OCI-LY3 (cell line): ENCODE results near the gene MRPS16.
"Not testable (repeated sequence)": the region's sequence is repeated elsewhere in the genome, so short reads cannot be mapped to it uniquely, and the experiment has no call there.

Source experiments
- H2AFZ ChIP-seq: fragments of 200-600, 300-600 bp; shearing (Covaris generic); 2 replicates; pipeline ENCODE4 v1.6.0; 2014; ENCODE audit warnings: antibody characterized with exemption, low read depth, low read length
- H3K27ac ChIP-seq: fragments of 200-600, 300-600 bp; sonication (generic); 2 replicates; pipeline ENCODE4 v1.5.1; 2014; ENCODE audit warnings: mild to moderate bottlenecking, low read length, moderate library complexity, mixed read lengths
- H3K27me3 ChIP-seq: fragments of 200-600, 300-600 bp; sonication (generic); 2 replicates; pipeline ENCODE4 v1.6.1; 2014; ENCODE audit warnings: low read depth, low read length, mixed read lengths
- H3K36me3 ChIP-seq: fragments of 200-600, 300-600 bp; sonication (generic); replicated peaks from 2 replicates; pipeline ENCODE3; 2014; ENCODE audit warnings: low read depth, low read length, mixed read lengths
- H3K4me1 ChIP-seq: fragments of 300-600, 200-600 bp; sonication (generic); 2 replicates; pipeline ENCODE4 v1.6.1; 2014; ENCODE audit warnings: low read length, mixed read lengths
- H3K4me2 ChIP-seq: fragments of 200-600, 300-600 bp; sonication (generic); 2 replicates; pipeline ENCODE4 v1.6.1; 2014; ENCODE audit warnings: low read length, mixed read lengths
- H3K4me3 ChIP-seq: fragments of 300-600, 200-600 bp; sonication (generic); 2 replicates; pipeline ENCODE4 v1.5.1; 2014; ENCODE audit warnings: antibody characterized with exemption, mild to moderate bottlenecking, low read length, moderate library complexity
- H3K79me2 ChIP-seq: fragments of 300-600, 200-600 bp; shearing (Covaris generic); 2 replicates; pipeline ENCODE4 v1.6.1; 2014; ENCODE audit warnings: mild to moderate bottlenecking, low read length, mixed read lengths
- H3K9ac ChIP-seq: fragments of 300-600, 200-600 bp; shearing (Covaris generic); 2 replicates; pipeline ENCODE4 v1.6.0; 2014; ENCODE audit warnings: mild to moderate bottlenecking, low read length, moderate library complexity
- H3K9me3 ChIP-seq: fragments of 200-600, 300-600 bp; shearing (Covaris generic); 2 replicates; pipeline ENCODE4 v1.6.1; 2014; ENCODE audit warnings: low read length, mixed read lengths; ENCODE audit not compliant: insufficient read depth
- H4K20me1 ChIP-seq: fragments of 200-600, 300-600 bp; sonication (generic); 2 replicates; pipeline ENCODE4 v1.6.1; 2016; ENCODE audit warnings: low read length, mixed read lengths; ENCODE audit not compliant: insufficient read depth
- EZH2phosphoT487 ChIP-seq: fragments of 200-600 bp; shearing (Covaris generic); IDR thresholded peaks from 2 replicates; pipeline ENCODE4 v1.6.1; 2018; ENCODE audit warnings: antibody characterized with exemption, mixed run types, low read depth
- TF ChIP-seq, protein P1 (sequence below): fragments of 200-600, 300-600 bp; sonication (generic); IDR thresholded peaks from 2 replicates; pipeline ENCODE4 v1.5.1; 2014; ENCODE audit warnings: antibody characterized with exemption, low read length, low read depth

The MRPS16 gene

DNA sequence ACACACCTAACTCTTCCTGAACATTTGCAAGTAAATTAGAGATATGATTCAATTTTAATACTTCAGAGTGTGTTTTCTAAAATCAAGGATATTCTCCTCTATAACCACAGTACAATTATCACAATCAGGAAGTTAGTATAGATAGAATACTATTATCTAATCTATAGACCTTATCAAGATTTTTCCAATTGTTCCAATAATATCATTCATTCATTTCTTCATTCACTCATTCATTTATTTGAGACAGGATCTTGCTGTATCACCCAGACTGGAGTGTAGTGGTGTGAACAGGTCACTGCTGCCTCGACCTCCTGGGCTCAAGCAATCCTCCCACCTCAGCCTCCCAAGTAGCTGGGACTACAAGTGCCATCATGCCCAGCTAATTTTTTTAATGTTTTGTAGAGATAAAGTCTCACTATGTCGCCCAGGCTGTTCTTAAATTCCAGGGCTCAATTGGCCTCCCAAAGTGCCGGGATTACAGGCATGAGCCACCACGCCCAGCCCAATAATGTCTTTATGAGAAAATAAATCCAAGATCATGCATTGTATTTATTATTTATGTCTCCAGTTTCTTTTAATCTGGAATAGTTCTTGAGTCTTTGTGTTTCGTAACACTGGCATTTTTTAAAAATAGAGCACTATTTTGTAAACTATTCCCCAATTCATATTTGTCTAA, 10.6 kb upstream of the MRPS16 start:
- no peak overlapping the region for H3K27ac ChIP-seq
- H3K79me2 ChIP-seq: no peaks in the 10 kb centered on the region
- no peak overlapping the region for H2AFZ ChIP-seq
- TF ChIP-seq EZH2phosphoT487: no peak
- TF ChIP-seq, protein P1, sequence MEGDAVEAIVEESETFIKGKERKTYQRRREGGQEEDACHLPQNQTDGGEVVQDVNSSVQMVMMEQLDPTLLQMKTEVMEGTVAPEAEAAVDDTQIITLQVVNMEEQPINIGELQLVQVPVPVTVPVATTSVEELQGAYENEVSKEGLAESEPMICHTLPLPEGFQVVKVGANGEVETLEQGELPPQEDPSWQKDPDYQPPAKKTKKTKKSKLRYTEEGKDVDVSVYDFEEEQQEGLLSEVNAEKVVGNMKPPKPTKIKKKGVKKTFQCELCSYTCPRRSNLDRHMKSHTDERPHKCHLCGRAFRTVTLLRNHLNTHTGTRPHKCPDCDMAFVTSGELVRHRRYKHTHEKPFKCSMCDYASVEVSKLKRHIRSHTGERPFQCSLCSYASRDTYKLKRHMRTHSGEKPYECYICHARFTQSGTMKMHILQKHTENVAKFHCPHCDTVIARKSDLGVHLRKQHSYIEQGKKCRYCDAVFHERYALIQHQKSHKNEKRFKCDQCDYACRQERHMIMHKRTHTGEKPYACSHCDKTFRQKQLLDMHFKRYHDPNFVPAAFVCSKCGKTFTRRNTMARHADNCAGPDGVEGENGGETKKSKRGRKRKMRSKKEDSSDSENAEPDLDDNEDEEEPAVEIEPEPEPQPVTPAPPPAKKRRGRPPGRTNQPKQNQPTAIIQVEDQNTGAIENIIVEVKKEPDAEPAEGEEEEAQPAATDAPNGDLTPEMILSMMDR: no peak
- H3K4me2 ChIP-seq: no peak overlapping the region
- no peak overlapping the region for H3K9ac ChIP-seq
- H3K27me3 ChIP-seq: no peaks in the 10 kb centered on the region
- no peaks in the 10 kb centered on the region for H3K9me3 ChIP-seq
- no peak overlapping the region for H3K4me3 ChIP-seq
- no peaks in the 10 kb centered on the region for H3K36me3 ChIP-seq
- H4K20me1 ChIP-seq: no peaks in the 10 kb centered on the region
- H3K4me1 ChIP-seq: no peaks in the 10 kb centered on the region

DNA sequence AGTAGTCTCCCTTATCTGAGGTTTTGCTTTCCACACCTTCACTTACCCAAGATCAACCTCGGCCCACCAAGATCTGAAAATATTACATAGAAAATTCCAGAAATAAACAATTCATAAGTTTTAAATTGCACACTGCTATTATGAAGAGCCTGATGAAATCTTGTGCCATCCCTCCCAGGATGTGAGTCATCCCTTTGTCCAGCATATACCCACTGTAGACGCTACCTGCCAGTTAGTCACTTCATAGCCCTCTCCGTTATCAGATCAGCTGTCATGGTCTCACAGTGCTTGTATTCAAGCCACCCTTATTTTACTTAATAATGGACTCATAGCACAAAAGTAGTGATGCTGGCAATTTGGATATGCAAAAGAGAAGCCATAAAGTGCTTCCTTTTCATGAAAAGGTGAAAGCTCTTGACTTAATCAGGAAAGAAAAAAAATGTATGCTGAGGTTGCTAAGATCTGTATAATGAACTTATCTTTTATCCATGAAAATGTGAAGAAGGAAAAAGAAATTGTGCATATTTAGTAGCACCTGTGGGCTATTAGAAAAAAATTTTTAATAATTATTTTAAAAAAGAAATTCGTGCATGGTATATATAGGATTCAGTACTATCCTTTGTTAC, 9.8 kb upstream of the MRPS16 start:
- no peaks in the 10 kb centered on the region for H3K79me2 ChIP-seq
- H3K4me3 ChIP-seq: no peak overlapping the region
- H3K9me3 ChIP-seq: no peaks in the 10 kb centered on the region
- H3K36me3 ChIP-seq: no peaks in the 10 kb centered on the region
- no peak overlapping the region for H3K4me2 ChIP-seq
- H3K4me1 ChIP-seq: no peaks in the 10 kb centered on the region
- H3K27me3 ChIP-seq: no peaks in the 10 kb centered on the region
- TF ChIP-seq, protein P1: no peak
- no peak for TF ChIP-seq EZH2phosphoT487
- no peak overlapping the region for H3K9ac ChIP-seq
- H4K20me1 ChIP-seq: no peaks in the 10 kb centered on the region
- no peak overlapping the region for H2AFZ ChIP-seq
- no peak overlapping the region for H3K27ac ChIP-seq

DNA sequence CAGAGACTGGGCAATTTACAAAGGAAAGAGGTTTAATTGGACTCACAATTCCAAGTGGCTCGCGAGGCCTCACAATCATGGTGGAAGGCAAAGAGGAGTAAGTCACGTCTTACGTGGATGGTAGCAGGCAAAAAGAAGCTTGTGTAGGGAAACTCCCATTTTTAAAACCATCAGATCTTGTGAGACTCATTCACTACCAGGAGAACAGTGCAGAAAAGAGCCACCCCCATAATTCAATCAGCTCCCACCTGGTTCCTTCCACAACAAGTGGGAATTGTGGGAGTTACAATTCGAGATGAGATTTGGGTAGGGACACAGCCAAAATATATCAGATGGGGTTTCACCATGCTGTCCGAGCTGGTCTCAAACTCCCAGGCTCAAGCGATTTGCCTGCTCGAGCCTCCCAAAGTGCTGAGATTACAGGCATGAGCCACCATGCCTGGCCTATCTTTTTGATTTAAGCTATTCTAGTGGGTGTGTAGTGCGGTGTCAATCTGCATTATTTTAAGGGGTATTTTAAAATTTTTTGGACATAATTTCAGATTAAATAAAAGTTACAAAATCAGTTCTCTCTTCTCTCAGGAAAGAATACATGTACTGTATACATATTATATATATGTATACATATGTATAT, 9.0 kb upstream of the MRPS16 start:
- Histone ChIP-seq H3K36me3 (no peaks in the 10 kb centered on the region), H3K79me2 (no peaks in the 10 kb centered on the region), H2AFZ (no peak overlapping the region), H3K4me1 (no peaks in the 10 kb centered on the region), H3K4me3 (no peak overlapping the region), H3K4me2 (no peak overlapping the region), H3K27ac (no peak overlapping the region), H4K20me1 (no peaks in the 10 kb centered on the region), H3K9ac (no peak overlapping the region), H3K9me3 (no peaks in the 10 kb centered on the region), H3K27me3 (no peaks in the 10 kb centered on the region)
- TF ChIP-seq EZH2phosphoT487: no peak
- TF ChIP-seq, protein P1: no peak

DNA sequence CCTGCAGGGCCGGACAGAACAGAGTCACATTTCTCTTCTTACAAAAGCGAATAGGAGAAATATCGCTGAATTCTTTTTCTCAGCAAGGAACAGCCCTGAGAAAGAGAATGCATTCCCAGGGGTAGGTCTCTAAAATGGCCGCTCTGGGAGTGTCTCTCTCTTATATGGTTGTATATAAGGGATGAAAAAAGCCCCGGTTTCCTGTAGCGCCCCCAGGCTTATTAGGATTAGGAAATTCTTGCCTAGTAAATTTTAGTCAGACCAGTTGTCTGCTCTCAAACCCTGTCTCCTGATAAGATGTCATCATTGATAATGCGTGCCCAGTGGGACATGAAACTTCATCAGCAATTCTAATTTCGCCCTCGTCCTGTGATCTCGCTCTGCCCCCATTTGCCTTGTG, 6.2 kb upstream of the MRPS16 start:
- H3K27me3 ChIP-seq, H3K9me3 ChIP-seq, H4K20me1 ChIP-seq, H3K36me3 ChIP-seq, H3K9ac ChIP-seq, H3K79me2 ChIP-seq, H2AFZ ChIP-seq, H3K4me3 ChIP-seq, H3K27ac ChIP-seq, H3K4me1 ChIP-seq, H3K4me2 ChIP-seq: not testable (repeated sequence)
